ENCODE measurements around the gene GCDH. TPM values are rescaled to one million over a fixed set of nuclear protein-coding genes. Genes with fewer than 3 reads are reported as not detected.
"Not testable (repeated sequence)": the region's sequence is repeated elsewhere in the genome, so short reads cannot be mapped to it uniquely, and the experiment has no call there.

The GCDH gene
- total RNA-seq, 4 donors from 2014 or later: 28.5 to 33.0 (median 31.9) TPM

DNA sequence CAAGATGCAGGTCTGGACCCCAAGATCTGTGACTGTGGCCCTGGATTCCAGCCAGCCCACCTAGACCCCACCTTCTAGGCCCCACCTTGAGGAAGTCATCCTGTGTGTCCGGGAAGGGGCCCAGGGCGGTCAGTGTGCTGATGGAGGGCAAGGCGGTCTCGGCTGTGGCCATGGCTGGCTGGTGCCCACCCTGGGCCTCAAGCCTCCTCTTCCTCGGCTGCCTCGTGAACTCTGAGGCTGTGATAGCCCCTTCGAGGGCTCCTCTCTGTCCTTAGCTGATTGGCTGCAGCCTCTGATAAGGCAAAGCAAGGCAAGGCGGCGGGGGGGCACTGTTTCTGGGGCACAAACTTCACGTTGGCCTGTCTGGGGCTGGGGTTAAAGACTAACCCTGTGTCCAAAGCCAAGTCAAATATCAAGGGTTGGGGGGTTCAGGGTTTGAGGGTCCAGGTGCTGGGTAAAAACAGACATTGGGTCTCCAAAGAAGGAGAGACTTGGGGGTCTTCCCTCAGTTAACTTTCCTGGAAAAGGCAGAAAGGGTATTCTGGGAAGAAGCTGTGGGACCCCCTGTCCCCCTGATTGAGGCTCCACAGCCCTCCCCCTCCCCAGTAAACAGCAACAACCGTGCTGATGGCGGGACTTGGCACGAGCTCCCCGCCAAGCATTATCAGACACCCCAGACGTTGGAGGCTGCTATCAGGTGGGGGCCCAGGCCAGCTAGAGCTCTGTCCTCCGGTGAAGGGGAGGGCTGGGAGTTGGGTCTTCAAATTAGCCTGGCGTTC is 3.8 kb upstream of the GCDH start, which contains the start of gene KLF1:
Gene KLF1, minus strand, starts transcription at position 233 of the 779 bp plus-strand sequence. Its CDS starts 61 bp downstream, at position 172.
- H3K36me3 ChIP-seq: no peaks in the 10 kb centered on the region
- peak within 1 kb of the TSS; percentile 49 for H3K4me3 ChIP-seq
- 77% methylated on average over 6 of the region's 17 CpGs for WGBS
- H3K27me3 ChIP-seq: peaks cover 20% of the 10 kb centered on the region
- DNase-seq (ENCODE audit: low spot score in 2 of 2): no peak
- peaks cover 33% of the 10 kb centered on the region for H3K4me1 ChIP-seq
- no peak within 1 kb of the TSS for H3K27ac ChIP-seq
- no peak for TF ChIP-seq EP300 (IDR thresholded peaks at IDR 0.05)
- TF ChIP-seq, protein P1, sequence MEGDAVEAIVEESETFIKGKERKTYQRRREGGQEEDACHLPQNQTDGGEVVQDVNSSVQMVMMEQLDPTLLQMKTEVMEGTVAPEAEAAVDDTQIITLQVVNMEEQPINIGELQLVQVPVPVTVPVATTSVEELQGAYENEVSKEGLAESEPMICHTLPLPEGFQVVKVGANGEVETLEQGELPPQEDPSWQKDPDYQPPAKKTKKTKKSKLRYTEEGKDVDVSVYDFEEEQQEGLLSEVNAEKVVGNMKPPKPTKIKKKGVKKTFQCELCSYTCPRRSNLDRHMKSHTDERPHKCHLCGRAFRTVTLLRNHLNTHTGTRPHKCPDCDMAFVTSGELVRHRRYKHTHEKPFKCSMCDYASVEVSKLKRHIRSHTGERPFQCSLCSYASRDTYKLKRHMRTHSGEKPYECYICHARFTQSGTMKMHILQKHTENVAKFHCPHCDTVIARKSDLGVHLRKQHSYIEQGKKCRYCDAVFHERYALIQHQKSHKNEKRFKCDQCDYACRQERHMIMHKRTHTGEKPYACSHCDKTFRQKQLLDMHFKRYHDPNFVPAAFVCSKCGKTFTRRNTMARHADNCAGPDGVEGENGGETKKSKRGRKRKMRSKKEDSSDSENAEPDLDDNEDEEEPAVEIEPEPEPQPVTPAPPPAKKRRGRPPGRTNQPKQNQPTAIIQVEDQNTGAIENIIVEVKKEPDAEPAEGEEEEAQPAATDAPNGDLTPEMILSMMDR (IDR thresholded peaks at IDR 0.05): no peak
- no peak for TF ChIP-seq POLR2AphosphoS5 (IDR thresholded peaks at IDR 0.05)
- TF ChIP-seq POLR2A (IDR thresholded peaks at IDR 0.05): no peak
- H3K9me3 ChIP-seq: no peaks in the 10 kb centered on the region

DNA sequence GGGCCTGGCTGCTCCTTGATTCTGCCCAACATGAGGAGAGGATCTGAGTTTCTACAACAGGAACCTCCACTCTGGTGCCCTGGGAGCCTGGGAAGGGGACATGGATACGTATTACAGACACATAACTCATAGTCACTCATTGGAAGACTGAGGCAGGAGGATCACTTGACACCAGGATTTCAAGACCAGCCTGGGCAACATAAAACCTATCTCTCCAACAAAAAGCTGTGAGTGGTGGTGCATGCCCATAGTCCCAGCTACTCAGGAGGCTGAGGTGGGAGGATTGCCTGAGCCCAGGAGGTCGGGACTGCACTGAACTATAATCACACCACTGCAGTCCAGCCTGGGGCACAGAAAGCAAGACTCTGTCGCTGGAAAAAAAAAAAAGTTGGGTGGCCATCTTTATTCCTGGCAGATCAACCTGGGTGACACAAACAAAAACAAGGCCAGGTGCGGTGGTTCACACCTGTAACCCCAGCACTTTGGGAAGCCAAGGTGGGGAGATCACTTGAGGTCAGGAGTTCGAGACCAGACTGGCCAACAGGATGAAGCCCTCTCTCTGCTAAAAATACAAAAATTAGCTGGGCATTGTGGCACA is 2.9 kb upstream of the GCDH start:
- peaks cover 35% of the 10 kb centered on the region for H3K4me1 ChIP-seq
- 68% methylated on average over 4 of the region's 5 CpGs for WGBS
- no peaks in the 10 kb centered on the region for H3K9me3 ChIP-seq
- no peak overlapping the region for H3K27ac ChIP-seq
- peaks cover 20% of the 10 kb centered on the region for H3K27me3 ChIP-seq
- TF ChIP-seq EP300 (IDR thresholded peaks at IDR 0.05): no peak
- TF ChIP-seq, protein P1 (IDR thresholded peaks at IDR 0.05): no peak
- TF ChIP-seq POLR2AphosphoS5 (IDR thresholded peaks at IDR 0.05): no peak
- no peak for TF ChIP-seq POLR2A (IDR thresholded peaks at IDR 0.05)
- no peak overlapping the region for H3K4me3 ChIP-seq
- H3K36me3 ChIP-seq: peaks cover 1% of the 10 kb centered on the region
- no peak for DNase-seq (ENCODE audit: low spot score in 2 of 2)

DNA sequence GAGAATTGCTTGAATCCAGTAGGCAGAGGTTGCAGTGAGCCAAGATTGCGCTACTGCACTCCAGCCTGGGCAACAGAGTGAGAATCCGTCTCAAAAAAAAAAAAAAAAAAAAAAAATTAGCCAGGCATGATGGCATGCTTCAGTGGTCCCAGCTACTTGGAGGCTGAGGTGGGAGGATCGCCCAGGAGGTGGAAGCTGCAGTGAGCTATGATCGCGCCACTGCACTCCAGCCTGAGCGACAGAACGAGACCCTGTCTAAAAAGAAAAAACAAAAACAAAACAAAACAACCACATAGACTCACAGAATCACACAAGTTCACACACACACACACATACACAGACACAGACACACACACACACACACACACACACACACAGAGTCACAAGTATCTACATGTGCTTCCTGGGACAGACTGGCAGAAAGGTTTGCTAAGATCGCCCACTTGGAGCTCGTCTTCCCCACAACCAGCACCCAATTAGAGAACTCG is 617 bp upstream of the GCDH start:
- Histone ChIP-seq H3K4me1 (peaks cover 26% of the 10 kb centered on the region), H3K4me3 (peak overlapping the region; percentile 89), H3K27ac (peak overlapping the region; percentile 59), H3K36me3 (peaks cover 14% of the 10 kb centered on the region)
- not testable (repeated sequence) for DNase-seq (ENCODE audit: low spot score in 2 of 2); H3K9me3 ChIP-seq; H3K27me3 ChIP-seq
- 36% methylated on average over 10 of the region's 10 CpGs for WGBS

DNA sequence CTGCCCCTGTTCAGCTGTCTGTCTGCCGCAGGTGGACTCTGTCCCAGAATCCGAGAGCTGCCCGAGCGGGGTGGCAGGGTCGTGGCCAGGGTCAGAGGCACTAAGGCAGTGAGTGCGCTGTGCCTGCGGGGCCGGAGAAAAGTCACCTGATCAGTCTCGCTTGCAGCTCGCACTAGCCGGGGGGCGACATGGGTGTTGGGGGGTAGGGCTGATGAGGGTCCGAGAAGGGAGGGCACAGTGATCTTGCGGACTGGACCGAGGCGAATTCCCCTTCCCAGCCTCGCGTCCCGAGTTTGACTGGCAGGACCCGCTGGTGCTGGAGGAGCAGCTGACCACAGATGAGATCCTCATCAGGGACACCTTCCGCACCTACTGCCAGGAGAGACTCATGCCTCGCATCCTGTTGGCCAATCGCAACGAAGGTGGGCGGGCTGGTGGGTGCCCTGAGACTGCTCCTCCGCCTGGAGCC is 627 bp downstream of the GCDH start:
- no peaks in the 10 kb centered on the region for H3K27me3 ChIP-seq
- peak overlapping the region; percentile 89 for H3K4me3 ChIP-seq
- peak overlapping the region; percentile 77 for H3K27ac ChIP-seq
- peaks cover 17% of the 10 kb centered on the region for H3K4me1 ChIP-seq
- DNase-seq (ENCODE audit: low spot score in 2 of 2): peak in 1 of 2 donors; percentile 71
- H3K9me3 ChIP-seq: no peaks in the 10 kb centered on the region
- H3K36me3 ChIP-seq: peaks cover 23% of the 10 kb centered on the region
- WGBS: 0% methylated on average over 1 of the region's 26 CpGs
- TF ChIP-seq POLR2A (IDR thresholded peaks at IDR 0.05) (no peak), POLR2AphosphoS5 (IDR thresholded peaks at IDR 0.05) (no peak), EP300 (IDR thresholded peaks at IDR 0.05) (no peak)
- TF ChIP-seq, protein P1 (IDR thresholded peaks at IDR 0.05): no peak

DNA sequence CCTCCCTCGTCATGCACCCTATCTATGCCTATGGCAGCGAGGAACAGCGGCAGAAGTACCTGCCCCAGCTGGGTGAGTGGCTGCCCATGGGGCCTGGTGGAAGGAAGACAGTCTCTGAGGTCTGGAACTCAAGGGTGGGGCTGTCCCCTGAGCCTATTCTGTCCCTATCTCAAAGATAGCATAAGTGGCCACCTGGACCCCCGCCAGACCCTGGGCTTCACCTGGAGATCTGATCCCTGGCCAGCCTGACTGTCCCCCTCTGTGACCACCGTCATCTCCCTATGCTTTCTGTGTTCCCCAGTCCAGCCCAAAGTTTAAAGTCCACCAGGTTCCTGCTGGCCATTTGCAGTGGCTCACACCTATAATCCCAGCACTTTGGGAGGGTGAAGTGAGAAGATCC is 2.6 kb downstream of the GCDH start:
- no peak for DNase-seq (ENCODE audit: low spot score in 2 of 2)
- H3K4me3 ChIP-seq: no peak overlapping the region
- TF ChIP-seq POLR2AphosphoS5 (IDR thresholded peaks at IDR 0.05): no peak
- TF ChIP-seq, protein P1 (IDR thresholded peaks at IDR 0.05): no peak
- no peak for TF ChIP-seq POLR2A (IDR thresholded peaks at IDR 0.05)
- TF ChIP-seq EP300 (IDR thresholded peaks at IDR 0.05): no peak
- peaks cover 17% of the 10 kb centered on the region for H3K4me1 ChIP-seq
- H3K27ac ChIP-seq: no peak overlapping the region
- peaks cover 38% of the 10 kb centered on the region for H3K36me3 ChIP-seq
- H3K9me3 ChIP-seq: no peaks in the 10 kb centered on the region
- 96% methylated on average over 3 of the region's 5 CpGs for WGBS
- no peaks in the 10 kb centered on the region for H3K27me3 ChIP-seq
